Measurements from ENCODE around the gene TXN2.

The TXN2 gene

DNA sequence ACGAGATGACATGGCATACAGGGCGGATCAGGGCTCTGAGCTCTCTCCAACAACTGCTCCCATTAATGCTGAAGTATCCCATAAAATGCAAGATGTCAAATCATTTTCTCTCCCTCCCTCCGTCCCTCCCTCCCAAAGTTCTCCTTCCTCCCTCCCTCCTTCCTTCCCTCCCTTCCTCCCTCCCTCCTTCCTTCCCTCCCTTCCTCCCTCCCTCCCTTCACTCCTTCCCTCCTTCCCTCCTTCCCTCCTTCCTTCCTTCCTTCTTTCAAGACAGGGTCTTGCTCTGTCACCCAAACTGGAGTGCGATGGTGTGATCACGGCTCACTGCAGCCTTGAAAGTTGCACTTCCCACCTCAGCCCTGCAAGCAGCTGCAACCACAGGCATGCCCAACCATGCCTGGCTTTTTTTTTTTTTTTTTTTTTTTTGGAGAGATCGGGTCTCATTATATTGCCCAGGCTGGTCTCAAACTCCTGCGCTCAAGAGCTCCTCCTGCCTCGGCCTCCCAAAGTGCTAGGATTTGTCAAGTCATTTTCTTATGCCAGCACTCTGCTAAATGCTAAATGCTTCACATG, 38.2 kb downstream of the TXN2 start:
- 72 to 76% methylated on average over 8 of the region's 8 CpGs for WGBS, 2 experiments
- H3K36me3 ChIP-seq (ENCODE audit: control insufficient read depth, insufficient read depth, low read length), result no peaks in the 10 kb centered on the region
- H3K9me3 ChIP-seq (ENCODE audit: control insufficient read depth, low read length), result no peaks in the 10 kb centered on the region
- H3K4me1 ChIP-seq (ENCODE audit: control insufficient read depth, insufficient read depth, low read length), result no peaks in the 10 kb centered on the region
- no peaks in the 10 kb centered on the region for H3K27me3 ChIP-seq (ENCODE audit: control insufficient read depth, insufficient read depth, low read length, poor library complexity, severe bottlenecking)
- H3K4me3 ChIP-seq (ENCODE audit: insufficient read depth, low read depth, low read length), result no peak overlapping the region
- no peak overlapping the region for H3K27ac ChIP-seq (ENCODE audit: insufficient read depth, low read depth, low read length, poor library complexity, severe bottlenecking)

DNA sequence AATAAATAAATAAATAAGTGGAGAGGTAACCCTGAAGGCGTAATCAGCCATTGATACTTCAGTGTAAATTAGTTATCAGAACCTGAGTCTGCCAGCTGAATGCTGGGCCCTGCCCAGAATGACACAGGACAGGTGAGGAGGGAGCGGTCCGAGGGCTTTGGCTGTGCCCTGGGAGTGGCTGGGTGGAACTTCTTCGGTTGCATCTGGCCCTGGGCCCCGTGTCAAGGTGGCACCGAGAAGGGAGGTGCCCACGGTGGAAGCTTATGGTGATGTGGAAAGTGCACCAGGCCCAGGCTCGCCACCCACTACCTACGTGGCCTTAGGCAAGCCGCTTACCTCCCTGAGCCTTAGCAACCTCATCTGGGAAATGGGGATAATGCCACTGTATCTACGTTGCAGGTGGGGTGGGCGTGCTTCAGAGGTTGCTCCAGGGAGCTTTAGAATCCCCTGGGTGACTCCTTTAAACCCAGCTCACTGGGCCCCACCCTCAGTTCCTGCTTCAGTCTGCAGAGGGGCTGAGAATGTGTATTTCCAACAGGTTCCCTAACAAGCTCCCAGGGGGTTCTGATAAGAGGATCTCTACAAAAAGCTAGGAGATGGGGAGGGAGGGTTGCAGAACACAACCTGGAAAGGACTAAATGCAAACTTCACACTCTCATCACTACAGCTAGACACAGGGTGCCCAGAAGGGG, 38.8 kb downstream of the TXN2 start:
- H3K4me1 ChIP-seq (ENCODE audit: control insufficient read depth, insufficient read depth, low read length), result no peaks in the 10 kb centered on the region
- no peaks in the 10 kb centered on the region for H3K36me3 ChIP-seq (ENCODE audit: control insufficient read depth, insufficient read depth, low read length)
- H3K9me3 ChIP-seq (ENCODE audit: control insufficient read depth, low read length), result no peaks in the 10 kb centered on the region
- WGBS, 2 experiments, result 90 to 92% methylated on average over 12 of the region's 12 CpGs
- no peaks in the 10 kb centered on the region for H3K27me3 ChIP-seq (ENCODE audit: control insufficient read depth, insufficient read depth, low read length, poor library complexity, severe bottlenecking)
- no peak overlapping the region for H3K4me3 ChIP-seq (ENCODE audit: insufficient read depth, low read depth, low read length)
- H3K27ac ChIP-seq (ENCODE audit: insufficient read depth, low read depth, low read length, poor library complexity, severe bottlenecking), result no peak overlapping the region

DNA sequence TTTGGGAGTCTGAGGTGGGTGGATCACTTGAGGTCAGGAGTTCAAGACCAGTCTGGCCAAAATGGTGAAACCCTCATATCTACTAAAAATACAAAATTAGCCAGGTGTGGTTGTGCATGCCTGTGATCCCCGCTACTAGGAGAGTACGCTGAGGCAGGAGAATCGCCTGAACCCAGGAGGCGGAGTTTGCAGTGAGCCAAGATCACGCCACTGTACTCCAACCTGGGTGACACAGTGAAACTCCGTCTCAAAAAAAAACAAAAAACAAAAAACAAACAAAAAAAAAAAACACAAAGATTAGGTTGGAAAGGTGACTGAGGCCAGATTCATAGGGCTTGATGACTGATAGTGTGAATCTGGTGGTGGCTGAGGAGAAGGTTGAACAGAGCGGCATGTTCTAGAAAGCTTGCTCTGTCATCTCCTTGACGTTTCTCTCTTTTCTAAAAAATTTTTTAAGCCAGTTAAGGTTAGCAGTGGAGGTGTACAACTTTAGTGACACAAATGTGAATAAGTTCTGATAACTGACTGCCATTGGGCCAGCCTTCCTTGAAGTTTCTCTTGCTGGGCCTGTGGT, 40.9 kb downstream of the TXN2 start:
- Histone ChIP-seq H3K4me1 (ENCODE audit: control insufficient read depth, insufficient read depth, low read length) (peaks cover 3% of the 10 kb centered on the region), H3K27me3 (ENCODE audit: control insufficient read depth, insufficient read depth, low read length, poor library complexity, severe bottlenecking) (no peaks in the 10 kb centered on the region), H3K4me3 (ENCODE audit: insufficient read depth, low read depth, low read length) (no peak overlapping the region), H3K27ac (ENCODE audit: insufficient read depth, low read depth, low read length, poor library complexity, severe bottlenecking) (no peak overlapping the region), H3K36me3 (ENCODE audit: control insufficient read depth, insufficient read depth, low read length) (no peaks in the 10 kb centered on the region), H3K9me3 (ENCODE audit: control insufficient read depth, low read length) (no peaks in the 10 kb centered on the region)
- 90 to 94% methylated on average over 8 of the region's 8 CpGs for WGBS, 2 experiments

DNA sequence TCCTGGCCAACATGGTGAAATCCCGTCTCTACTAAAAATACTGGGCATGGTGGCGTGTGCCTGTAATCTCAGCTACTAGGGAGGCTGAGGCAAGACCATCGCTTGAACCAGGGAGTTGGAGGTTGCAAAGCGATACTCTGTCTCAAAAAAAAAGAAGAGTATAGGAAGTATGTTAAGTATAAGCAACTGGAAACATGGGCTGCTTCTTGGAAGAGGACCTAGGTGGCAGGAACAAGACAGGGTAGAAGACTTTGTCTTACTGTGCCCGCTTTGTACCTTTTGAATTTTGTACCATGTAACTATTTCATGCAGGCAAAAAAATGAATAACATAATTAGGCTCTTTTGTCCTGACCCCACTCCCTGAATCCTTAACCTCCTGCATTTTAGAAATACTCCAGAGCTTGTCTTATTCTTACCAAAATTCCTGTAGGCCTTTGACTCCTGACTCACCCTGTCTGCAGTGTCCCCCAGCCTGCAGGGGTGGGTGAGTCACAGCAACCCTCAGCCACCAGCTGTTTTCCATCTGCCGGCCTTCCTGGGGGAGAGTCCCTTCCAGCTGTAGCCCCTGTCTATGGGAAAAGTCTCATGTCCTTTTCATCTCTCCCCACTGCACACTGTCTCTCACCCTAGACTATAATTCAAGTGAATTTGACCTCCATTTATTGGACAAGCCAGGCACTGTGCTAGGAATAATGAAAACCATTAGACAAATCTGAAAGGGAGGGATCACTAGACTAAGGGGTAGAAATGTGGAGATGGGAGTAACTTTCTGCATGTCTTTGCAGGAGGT, 41.8 kb downstream of the TXN2 start:
- Histone ChIP-seq H3K4me1 (ENCODE audit: control insufficient read depth, insufficient read depth, low read length) (peaks cover 3% of the 10 kb centered on the region), H3K4me3 (ENCODE audit: insufficient read depth, low read depth, low read length) (no peak overlapping the region), H3K27me3 (ENCODE audit: control insufficient read depth, insufficient read depth, low read length, poor library complexity, severe bottlenecking) (no peaks in the 10 kb centered on the region), H3K27ac (ENCODE audit: insufficient read depth, low read depth, low read length, poor library complexity, severe bottlenecking) (no peak overlapping the region), H3K9me3 (ENCODE audit: control insufficient read depth, low read length) (no peaks in the 10 kb centered on the region), H3K36me3 (ENCODE audit: control insufficient read depth, insufficient read depth, low read length) (no peaks in the 10 kb centered on the region)
- 85 to 87% methylated on average over 6 of the region's 6 CpGs for WGBS, 2 experiments

DNA sequence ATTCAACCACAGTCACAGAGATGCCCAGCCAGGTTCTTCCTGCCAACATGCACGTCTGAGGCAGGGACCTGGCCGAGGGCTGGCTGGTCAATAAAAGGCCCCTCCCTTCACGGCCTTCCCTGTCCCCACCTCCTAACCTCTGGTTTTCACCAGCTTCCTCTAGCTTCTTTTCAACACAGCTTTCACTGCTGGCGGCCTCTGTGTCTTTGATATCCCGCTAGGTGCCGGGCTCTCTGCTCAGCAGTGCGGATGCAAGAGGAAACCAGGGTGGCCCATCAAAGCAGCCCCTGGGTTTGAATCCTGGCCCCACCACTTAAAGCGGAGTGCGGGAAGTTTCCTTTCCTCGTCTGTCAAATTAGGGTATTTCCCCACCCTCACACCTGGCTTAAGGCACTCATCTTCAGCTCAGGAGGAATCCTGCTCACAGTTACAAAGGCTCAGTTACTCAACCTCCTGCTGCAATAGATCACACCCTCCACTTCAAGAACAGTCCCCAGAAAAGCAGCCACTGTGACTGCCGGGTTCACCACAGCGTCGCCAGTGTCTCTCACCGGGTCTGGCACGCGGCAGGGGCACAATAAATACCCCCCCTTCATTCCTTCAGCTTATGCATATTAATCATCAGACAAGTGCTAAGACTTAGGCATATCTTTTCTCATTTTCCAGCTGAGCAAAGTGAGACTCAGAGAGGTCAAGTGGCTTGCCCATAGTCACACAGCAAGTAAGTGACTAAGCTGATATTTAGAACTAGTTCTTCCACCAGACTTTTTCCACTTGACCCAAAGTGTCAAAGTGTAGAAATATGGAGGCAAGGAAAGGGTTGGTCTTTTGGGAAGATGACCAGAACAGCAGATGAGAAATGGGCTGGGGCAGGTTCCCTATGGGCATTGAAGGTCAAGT, 45.7 kb downstream of the TXN2 start:
- no peaks in the 10 kb centered on the region for H3K36me3 ChIP-seq (ENCODE audit: control insufficient read depth, insufficient read depth, low read length)
- H3K9me3 ChIP-seq (ENCODE audit: control insufficient read depth, low read length), result no peaks in the 10 kb centered on the region
- no peaks in the 10 kb centered on the region for H3K27me3 ChIP-seq (ENCODE audit: control insufficient read depth, insufficient read depth, low read length, poor library complexity, severe bottlenecking)
- H3K27ac ChIP-seq (ENCODE audit: insufficient read depth, low read depth, low read length, poor library complexity, severe bottlenecking), result peak overlapping the region; percentile 30
- 24 to 26% methylated on average over 16 of the region's 16 CpGs for WGBS, 2 experiments
- H3K4me3 ChIP-seq (ENCODE audit: insufficient read depth, low read depth, low read length), result no peak overlapping the region
- H3K4me1 ChIP-seq (ENCODE audit: control insufficient read depth, insufficient read depth, low read length), result peaks cover 16% of the 10 kb centered on the region

DNA sequence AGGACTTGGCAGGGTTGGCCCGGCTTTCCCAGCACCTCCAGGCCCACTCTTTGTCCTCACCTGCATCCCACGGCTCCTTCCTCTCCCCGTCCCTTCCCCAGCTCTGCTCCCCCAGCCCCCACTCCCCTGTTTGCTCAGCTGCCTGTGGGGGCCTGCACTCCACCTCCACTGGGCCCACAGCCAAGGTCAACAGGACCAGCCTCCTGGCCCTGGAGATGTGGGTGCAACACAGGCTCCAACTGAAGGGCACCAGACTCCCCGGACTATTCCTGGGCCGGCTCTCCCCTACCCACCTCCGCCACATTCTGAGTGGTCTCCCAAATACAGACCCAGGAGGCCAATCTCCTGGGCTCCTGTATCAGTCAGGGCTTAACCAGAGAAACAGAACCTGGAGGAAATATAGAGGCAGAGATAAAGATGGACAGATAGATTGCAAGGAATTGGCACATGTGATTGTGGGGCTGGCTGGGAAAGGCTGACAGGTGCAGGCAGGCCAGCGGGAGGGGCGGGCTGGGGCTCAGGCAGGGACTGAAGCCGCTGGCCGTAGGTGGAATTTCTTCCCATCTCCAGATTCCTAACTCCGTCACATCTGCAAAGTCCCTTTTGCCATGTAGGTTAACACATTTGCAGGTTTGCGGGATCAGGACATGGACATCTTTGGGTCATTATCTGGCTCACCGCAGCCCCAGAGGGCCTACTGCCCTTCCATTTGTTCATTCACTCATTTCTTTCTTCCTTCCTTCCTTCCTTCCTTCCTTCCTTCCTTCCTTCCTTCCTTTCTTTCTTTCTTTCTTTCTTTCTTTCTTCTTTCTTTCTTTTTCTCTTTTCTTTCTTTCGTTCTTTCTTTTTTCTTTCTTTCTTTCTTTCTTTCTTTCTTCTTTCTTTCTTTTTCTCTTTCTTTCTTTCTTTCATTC, 47.9 kb downstream of the TXN2 start:
- H3K27me3 ChIP-seq (ENCODE audit: control insufficient read depth, insufficient read depth, low read length, poor library complexity, severe bottlenecking), result no peaks in the 10 kb centered on the region
- H3K4me3 ChIP-seq (ENCODE audit: insufficient read depth, low read depth, low read length), result no peak overlapping the region
- H3K4me1 ChIP-seq (ENCODE audit: control insufficient read depth, insufficient read depth, low read length), result peaks cover 16% of the 10 kb centered on the region
- WGBS, 2 experiments, result 79 to 80% methylated on average over 14 of the region's 14 CpGs
- no peaks in the 10 kb centered on the region for H3K36me3 ChIP-seq (ENCODE audit: control insufficient read depth, insufficient read depth, low read length)
- no peak overlapping the region for H3K27ac ChIP-seq (ENCODE audit: insufficient read depth, low read depth, low read length, poor library complexity, severe bottlenecking)
- no peaks in the 10 kb centered on the region for H3K9me3 ChIP-seq (ENCODE audit: control insufficient read depth, low read length)

DNA sequence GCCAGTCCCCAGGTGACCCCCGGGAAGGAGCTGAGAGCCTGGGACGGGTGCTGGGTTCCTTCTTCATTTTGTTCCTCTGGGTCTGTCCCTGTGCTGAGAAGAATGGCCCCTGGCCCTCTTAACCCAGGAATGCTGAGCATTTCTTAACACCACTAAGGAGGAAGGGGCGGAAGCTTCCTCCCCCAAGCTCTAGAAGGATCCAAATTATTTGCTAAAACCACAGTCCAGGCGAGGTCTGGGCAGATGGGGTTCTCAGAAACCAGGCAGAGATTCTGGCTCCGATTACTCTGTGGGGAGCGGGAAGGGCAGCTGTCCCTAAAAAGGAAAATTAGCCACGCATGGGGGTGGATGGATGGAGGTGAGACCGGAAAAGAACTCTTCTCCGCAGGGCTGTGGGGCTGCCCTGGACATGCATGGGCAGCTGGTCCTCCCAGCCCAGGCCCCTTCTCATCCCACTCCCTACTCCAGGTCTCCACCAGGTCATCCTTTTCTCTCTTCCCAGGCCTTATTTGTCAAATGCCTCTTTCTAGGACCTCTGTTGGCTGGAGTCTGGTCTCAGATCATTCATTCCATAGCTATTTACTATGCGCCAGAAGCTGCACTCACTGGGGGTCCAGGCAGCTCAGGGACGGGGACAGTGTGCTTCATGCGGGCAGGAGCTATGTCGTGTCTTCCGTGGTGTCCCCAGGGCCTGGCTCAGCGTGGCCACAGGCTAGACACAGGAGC, 48.7 kb downstream of the TXN2 start:
- no peaks in the 10 kb centered on the region for H3K27me3 ChIP-seq (ENCODE audit: control insufficient read depth, insufficient read depth, low read length, poor library complexity, severe bottlenecking)
- H3K4me1 ChIP-seq (ENCODE audit: control insufficient read depth, insufficient read depth, low read length), result peaks cover 16% of the 10 kb centered on the region
- WGBS, 2 experiments, result 79 to 80% methylated on average over 15 of the region's 15 CpGs

DNA sequence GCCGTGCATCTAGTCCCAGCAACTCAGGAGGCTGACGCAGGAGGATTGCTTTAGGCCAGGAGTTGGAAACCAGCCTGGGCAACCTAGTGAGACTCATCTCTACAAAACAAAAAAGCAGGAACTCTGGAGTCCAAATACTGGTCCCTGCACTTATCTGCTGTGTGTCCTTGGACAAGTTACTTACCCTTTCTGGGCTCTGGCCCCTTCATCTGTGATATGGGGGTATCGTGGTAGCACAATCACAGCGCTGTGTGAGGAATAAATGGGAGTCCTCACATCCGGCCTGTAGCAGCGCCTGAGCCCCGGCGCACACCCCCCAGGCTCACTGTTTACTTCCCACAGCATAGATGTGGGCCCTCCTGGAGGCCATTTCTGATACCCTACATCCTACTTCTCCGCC, 49.5 kb downstream of the TXN2 start:
- Histone ChIP-seq H3K9me3 (ENCODE audit: control insufficient read depth, low read length) (no peaks in the 10 kb centered on the region), H3K27ac (ENCODE audit: insufficient read depth, low read depth, low read length, poor library complexity, severe bottlenecking) (no peak overlapping the region), H3K36me3 (ENCODE audit: control insufficient read depth, insufficient read depth, low read length) (no peaks in the 10 kb centered on the region), H3K4me3 (ENCODE audit: insufficient read depth, low read depth, low read length) (no peak overlapping the region), H3K27me3 (ENCODE audit: control insufficient read depth, insufficient read depth, low read length, poor library complexity, severe bottlenecking) (no peaks in the 10 kb centered on the region), H3K4me1 (ENCODE audit: control insufficient read depth, insufficient read depth, low read length) (peaks cover 16% of the 10 kb centered on the region)
- WGBS, 2 experiments, result 88 to 92% methylated on average over 9 of the region's 9 CpGs

More for the DNA sequence above, 48.7 kb downstream of the TXN2 start:
- Histone ChIP-seq H3K9me3 (ENCODE audit: control insufficient read depth, low read length) (no peaks in the 10 kb centered on the region), H3K4me3 (ENCODE audit: insufficient read depth, low read depth, low read length) (no peak overlapping the region), H3K27ac (ENCODE audit: insufficient read depth, low read depth, low read length, poor library complexity, severe bottlenecking) (no peak overlapping the region), H3K36me3 (ENCODE audit: control insufficient read depth, insufficient read depth, low read length) (no peaks in the 10 kb centered on the region)
